IPS DF 4.7 (cell line): ENCODE data around the gene ERICH4.
"Not testable (repeated sequence)": the region's sequence is repeated elsewhere in the genome, so short reads cannot be mapped to it uniquely, and the experiment has no call there.

Source experiments
- DNase-seq: peaks from one replicate; pipeline ENCODE4 v3.0.0-alpha.2; 2013; ENCODE audit warnings: low spot score; ENCODE audit errors: extremely low read depth

ERICH4 gene

GRCh38 chr19:41434450-41434849 lies 8.5 kb upstream of the ERICH4 start:
- DNase-seq = no peak

GRCh38 chr19:41435376-41435775 lies 7.6 kb upstream of the ERICH4 start:
- DNase-seq = not testable (repeated sequence)

- DNase-seq = no peak
Measured at GRCh38 chr19:41435936-41436673, 6.9 kb upstream of the ERICH4 start.

- no peak for DNase-seq
Measured at GRCh38 chr19:41436674-41436951, 6.3 kb upstream of the ERICH4 start.

GRCh38 chr19:41437944-41438574 lies 4.9 kb upstream of the ERICH4 start:
- no peak for DNase-seq

GRCh38 chr19:41439441-41440222 lies 3.3 kb upstream of the ERICH4 start, which contains the start of gene DMAC2:
TSS of gene DMAC2 (minus strand) at chr19:41439912. CDS start at chr19:41439899, 13 bp downstream.
- peak; percentile 97 for DNase-seq

- no peak for DNase-seq
Measured at GRCh38 chr19:41441321-41441945, 1.5 kb upstream of the ERICH4 start.

- no peak for DNase-seq
Measured at GRCh38 chr19:41443813-41444455, 978 bp downstream of the ERICH4 start.

GRCh38 chr19:41445575-41445974 lies 2.6 kb downstream of the ERICH4 start:
- DNase-seq = no peak

- DNase-seq = no peak
Measured at GRCh38 chr19:41447732-41448332, 4.9 kb downstream of the ERICH4 start.

GRCh38 chr19:41449079-41449864 lies 6.3 kb downstream of the ERICH4 start:
- DNase-seq = peak; percentile 60

GRCh38 chr19:41449865-41450178 lies 6.9 kb downstream of the ERICH4 start:
- no peak for DNase-seq

GRCh38 chr19:41452584-41453275 lies 9.8 kb downstream of the ERICH4 start:
- DNase-seq = no peak

- no peak for DNase-seq
Measured at GRCh38 chr19:41455936-41456335, 13.0 kb downstream of the ERICH4 start.

GRCh38 chr19:41456342-41456918 lies 13.5 kb downstream of the ERICH4 start:
- DNase-seq = no peak

- no peak for DNase-seq
Measured at GRCh38 chr19:41457241-41457640, 14.3 kb downstream of the ERICH4 start.

GRCh38 chr19:41462497-41462896 lies 19.5 kb downstream of the ERICH4 start:
- DNase-seq = no peak

- DNase-seq = not testable (repeated sequence)
Measured at GRCh38 chr19:41463257-41464256, 20.6 kb downstream of the ERICH4 start.
